Subcutaneous adipose tissue (tissue), 4 donors: Measurements from ENCODE around the gene ANO7. TPM values are rescaled to one million over a fixed set of nuclear protein-coding genes. Genes with fewer than 3 reads are reported as not detected.

Experiments used
- CTCF ChIP-seq: fragments of 450-650 bp; IDR thresholded peaks from one replicate; pipeline ENCODE4 v1.5.1; 2016; ENCODE audit warnings: low read depth, mild to moderate bottlenecking, control low read depth, antibody characterized with exemption, moderate library complexity
- total RNA-seq, 4 donors: library from RNA; depleted of rRNA; stranded (reverse); fragments of >200 nt; gene quantifications; one replicate each; pipeline ENCODE4 v1.1.0, GENCODE V29; 2016

Gene ANO7
- total RNA-seq, 4 donors from 2014 or later: 0.34 to 0.66 (median 0.65) TPM; not detected in 1

GRCh38 chr2:241203218-241204009 lies 14.9 kb downstream of the ANO7 start:
- TF ChIP-seq CTCF: no peak

GRCh38 chr2:241204010-241204384 lies 15.5 kb downstream of the ANO7 start:
- TF ChIP-seq CTCF: no peak

- TF ChIP-seq CTCF: no peak
Observed at GRCh38 chr2:241204490-241204889, 16.0 kb downstream of the ANO7 start.

- TF ChIP-seq CTCF: no peak
Observed at GRCh38 chr2:241205086-241205485, 16.6 kb downstream of the ANO7 start.

- no peak for TF ChIP-seq CTCF
Observed at GRCh38 chr2:241207151-241207550, 18.7 kb downstream of the ANO7 start.

- no peak for TF ChIP-seq CTCF
Observed at GRCh38 chr2:241207641-241208040, 19.2 kb downstream of the ANO7 start.

- TF ChIP-seq CTCF: no peak
Observed at GRCh38 chr2:241208058-241208457, 19.6 kb downstream of the ANO7 start.
